NCI-H2227 (cell line): ENCODE measurements around the gene LRRC4C.

Experiments used
- DNase-seq: peaks from one replicate; lab custom pipeline; 2025; ENCODE audit not compliant: unreplicated experiment; lab: John Stamatoyannopoulos, UW

The LRRC4C gene

GRCh38 chr11:41133023-41133422, 326.4 kb downstream of the LRRC4C start:
- DNase-seq = no peak

- DNase-seq = no peak
These were observed 337.9 kb downstream of the LRRC4C start for GRCh38 chr11:41121600-41121999.

DNA sequence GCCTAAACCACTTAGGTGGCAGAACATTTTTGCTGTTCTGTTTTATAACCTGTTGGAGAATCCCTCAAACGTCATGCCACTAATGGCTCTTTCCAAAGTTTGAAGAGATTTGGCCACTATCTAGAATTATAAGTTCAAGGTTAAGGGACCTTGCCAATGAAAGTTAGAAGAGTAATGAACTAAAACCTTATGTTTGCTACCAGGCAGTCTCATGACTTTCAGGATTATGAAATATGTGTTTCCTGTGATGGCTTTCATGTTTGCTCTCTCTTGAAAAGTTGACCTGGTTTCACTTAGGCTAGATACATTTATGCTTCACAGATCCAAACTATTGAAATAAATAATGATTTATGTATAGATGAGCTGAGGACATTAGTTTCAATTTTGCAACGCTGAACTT, 340.0 kb downstream of the LRRC4C start:
- DNase-seq = no peak

- no peak for DNase-seq
These were observed 340.9 kb downstream of the LRRC4C start for GRCh38 chr11:41118521-41118920.

- no peak for DNase-seq
These were observed 342.5 kb downstream of the LRRC4C start for GRCh38 chr11:41116970-41117369.

DNA sequence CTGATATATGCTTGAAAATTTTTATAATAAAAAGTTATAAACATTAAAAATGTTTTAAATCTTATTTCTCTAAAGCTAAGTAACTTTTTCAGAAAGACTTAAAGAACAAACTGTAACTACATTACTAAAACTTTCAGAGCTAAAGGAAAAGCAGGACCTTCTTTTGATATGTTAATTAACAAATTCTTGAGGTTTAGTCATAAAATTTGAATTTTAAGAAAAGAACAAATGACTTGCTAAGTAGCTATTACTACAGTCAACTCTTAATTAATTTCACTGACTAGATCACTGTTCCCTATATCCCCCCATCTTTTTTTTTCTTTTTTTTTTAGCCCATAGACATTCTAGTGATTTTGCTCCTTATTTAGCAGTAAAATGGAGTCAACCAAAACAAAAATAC, 344.4 kb downstream of the LRRC4C start:
- no peak for DNase-seq

DNA sequence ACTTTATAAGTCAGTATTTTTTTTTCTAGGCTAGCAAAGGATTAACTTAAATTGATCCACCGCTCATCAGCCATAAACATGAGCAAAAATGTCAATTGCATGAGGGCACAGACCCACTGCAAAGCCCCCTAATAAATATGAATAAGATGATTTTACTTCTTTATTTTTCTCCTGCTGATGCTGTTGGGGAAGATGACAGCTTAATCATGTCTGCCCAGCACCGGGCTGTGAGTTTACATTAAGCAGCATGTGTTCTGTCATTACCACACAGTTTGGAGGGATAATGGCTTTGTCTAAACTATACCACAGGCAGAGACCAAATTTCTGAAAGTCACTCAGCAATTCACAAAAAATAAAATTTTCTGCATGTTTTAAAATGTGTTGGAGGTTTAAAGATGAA, 346.3 kb downstream of the LRRC4C start:
- DNase-seq = no peak

- DNase-seq = no peak
These were observed 348.9 kb downstream of the LRRC4C start for GRCh38 chr11:41110527-41110926.

DNA sequence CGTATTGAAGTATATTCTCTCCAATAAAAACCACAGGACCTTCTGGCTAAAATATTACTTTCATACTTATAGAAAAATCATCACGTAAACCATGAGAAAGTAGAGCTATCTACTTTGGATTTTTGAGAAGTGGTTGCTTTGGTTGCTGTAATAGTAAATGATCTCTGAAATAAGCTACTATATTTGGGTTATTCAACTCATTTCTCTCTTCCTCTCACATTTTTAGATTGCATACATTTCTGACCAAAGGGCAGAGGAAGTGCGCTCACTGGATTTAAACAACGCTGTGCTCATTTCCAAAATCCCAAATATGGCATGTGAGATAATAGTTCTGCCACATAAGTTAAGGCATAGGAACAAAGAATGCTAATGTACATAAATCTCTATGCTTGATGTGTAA, 357.0 kb downstream of the LRRC4C start:
- DNase-seq = no peak

GRCh38 chr11:41099654-41100053, 359.8 kb downstream of the LRRC4C start:
- DNase-seq = no peak

- DNase-seq = no peak
These were observed 374.3 kb downstream of the LRRC4C start for GRCh38 chr11:41085123-41085522.

DNA sequence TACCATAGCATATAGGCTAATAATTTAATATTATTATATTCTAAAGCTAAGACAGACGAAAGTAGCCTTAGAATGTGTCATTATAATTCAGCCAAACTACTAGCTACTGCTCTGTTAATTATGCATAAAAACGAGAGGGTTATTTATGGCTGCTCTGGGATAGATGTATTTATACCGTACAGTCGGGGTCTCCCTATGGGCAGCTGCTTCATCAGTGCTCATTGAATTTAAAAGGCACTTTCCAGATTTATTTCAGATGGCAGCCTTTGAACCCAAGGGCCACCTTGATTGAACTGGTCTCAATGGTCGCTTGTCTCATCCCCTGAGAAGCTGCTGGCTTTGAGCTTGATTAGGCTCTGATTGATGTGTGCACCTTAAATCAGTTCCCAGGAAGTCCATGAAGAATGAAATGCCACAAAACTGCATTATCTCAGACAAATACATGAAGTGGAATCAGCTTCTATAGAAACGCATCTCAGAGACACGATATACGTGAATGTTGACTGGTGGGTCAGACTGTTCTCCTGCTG, 377.6 kb downstream of the LRRC4C start:
- DNase-seq = no peak

DNA sequence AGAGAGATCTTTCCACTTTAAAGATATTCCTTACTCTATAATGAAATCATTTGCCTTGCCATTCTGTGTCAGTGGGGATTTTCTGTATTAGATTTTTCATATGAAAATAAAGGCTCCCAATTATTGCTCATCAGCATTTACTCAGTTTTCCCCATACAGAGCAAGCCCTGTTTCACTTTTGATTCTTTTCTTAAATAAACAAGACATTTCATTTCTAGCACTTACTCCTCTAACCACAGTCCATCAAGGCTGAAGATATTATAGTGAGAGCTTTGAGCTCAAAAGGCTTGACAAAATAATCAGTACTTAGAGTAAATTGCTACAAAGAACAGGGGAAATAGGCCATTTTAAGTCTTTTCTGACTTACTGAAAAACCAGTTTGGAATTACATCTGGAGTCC, 385.1 kb downstream of the LRRC4C start:
- no peak for DNase-seq

DNA sequence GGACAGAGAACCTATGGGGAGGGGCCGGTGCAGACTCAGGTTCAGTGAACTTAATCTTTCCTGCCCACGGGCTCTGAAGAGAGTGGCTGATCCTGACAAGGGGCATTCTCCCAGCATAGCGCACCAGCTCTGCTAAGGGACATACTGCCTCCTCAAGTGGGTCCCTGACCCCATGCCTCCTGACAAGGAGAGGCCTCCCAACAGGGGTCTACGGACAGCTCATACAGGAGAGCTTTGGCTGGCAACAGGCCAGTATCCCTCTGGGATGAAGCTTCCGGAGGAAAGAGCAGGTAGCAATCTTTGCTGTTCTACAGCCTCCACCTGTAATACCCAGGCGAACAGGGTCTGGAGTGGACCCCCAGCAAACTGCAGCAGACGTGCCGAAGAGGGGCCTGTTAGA, 394.0 kb downstream of the LRRC4C start:
- DNase-seq = no peak

DNA sequence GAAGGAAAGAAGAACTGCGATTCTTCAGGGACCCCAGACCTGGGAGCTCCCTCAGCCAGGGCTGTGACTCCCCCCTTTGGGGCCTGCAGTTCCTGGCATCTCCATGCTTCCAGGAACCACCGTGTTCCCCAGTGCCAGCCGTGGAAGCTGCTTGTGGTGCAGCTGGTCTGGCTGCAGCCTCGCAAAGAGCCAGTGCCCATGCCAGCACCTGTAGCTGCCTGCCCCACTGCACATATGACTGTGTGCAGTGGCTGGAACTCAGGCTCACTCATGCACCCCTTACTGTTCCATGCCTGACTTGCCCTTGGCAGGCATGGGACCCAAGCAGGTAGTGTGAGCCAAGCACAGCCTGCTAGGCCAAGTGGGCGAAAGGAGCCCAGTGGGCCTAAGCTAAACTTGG, 401.3 kb downstream of the LRRC4C start:
- DNase-seq = no peak

GRCh38 chr11:41056892-41057569, 402.4 kb downstream of the LRRC4C start:
- no peak for DNase-seq

- no peak for DNase-seq
These were observed 405.6 kb downstream of the LRRC4C start for GRCh38 chr11:41053894-41054293.

GRCh38 chr11:41051919-41052635, 407.4 kb downstream of the LRRC4C start:
- no peak for DNase-seq

GRCh38 chr11:41050791-41051190, 408.7 kb downstream of the LRRC4C start:
- DNase-seq = no peak

DNA sequence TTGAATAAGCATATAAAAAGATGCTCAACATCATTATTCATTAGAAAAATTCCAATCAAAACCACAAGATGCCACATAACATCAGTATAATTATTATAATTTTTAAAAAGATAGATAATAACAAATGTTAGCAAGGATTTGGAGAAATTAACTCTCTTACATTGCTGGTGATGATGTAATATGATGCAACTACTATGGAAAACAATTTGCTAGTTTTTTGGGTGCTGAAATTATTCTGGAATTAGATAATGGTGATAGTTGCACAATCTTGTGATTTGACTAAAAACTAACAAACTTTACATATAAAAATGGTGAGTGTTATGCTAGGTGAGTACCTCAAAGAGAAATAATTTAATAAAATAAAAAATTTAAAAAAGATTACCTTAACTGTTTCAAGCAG, 412.2 kb downstream of the LRRC4C start:
- DNase-seq = no peak

GRCh38 chr11:41045266-41045665, 414.2 kb downstream of the LRRC4C start:
- no peak for DNase-seq

GRCh38 chr11:41044747-41045146, 414.7 kb downstream of the LRRC4C start:
- no peak for DNase-seq

DNA sequence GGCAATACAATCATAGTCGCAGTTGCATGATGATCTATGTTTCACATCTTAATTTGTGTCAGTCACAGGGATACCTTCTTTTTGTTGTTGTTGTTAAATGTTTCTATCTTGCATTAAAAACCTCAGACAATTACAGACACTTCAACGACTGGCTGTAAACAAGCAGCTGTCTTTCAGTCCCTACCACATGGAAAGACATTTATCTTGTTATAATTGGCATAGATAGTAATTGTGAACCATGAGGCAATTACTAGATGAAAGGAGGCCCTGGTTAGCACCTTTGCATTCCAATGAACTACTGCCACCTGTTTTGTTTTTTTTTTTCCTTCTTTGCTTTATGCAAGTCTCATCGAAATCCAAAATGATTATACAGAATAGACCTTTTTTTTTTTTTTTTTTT, 416.8 kb downstream of the LRRC4C start:
- no peak for DNase-seq
